ENCODE results near the gene ATP4B. TPM values are rescaled to one million over a fixed set of nuclear protein-coding genes. Genes with fewer than 3 reads are reported as not detected.
A peak's percentile ranks its signal among the peaks of the same experiment; 100 is the strongest.

ATP4B gene
- total RNA-seq, 1 donor from 2014 or later = not detected

GRCh38 chr13:113636266-113636963, 21.6 kb downstream of the ATP4B start:
- Mint-ChIP-seq H3K27ac (ENCODE audit: unreplicated experiment) (no peak overlapping the region), H3K27me3 (ENCODE audit: low read depth) (no peaks in the 10 kb centered on the region), H3K36me3 (ENCODE audit: low read depth) (peaks cover 61% of the 10 kb centered on the region), H3K4me1 (ENCODE audit: low read depth) (no peaks in the 10 kb centered on the region), H3K9me3 (ENCODE audit: low read depth) (no peaks in the 10 kb centered on the region), H3K4me3 (ENCODE audit: unreplicated experiment) (no peak overlapping the region)
- TF ChIP-seq CTCF (IDR thresholded peaks at IDR 0.05) = no peak
- DNase-seq (ENCODE audit: low spot score) = peak; percentile 59

- TF ChIP-seq CTCF (IDR thresholded peaks at IDR 0.05) = no peak
- Mint-ChIP-seq H3K4me3 (ENCODE audit: unreplicated experiment) (no peak overlapping the region), H3K4me1 (ENCODE audit: low read depth) (no peaks in the 10 kb centered on the region), H3K27ac (ENCODE audit: unreplicated experiment) (no peak overlapping the region), H3K27me3 (ENCODE audit: low read depth) (no peaks in the 10 kb centered on the region), H3K9me3 (ENCODE audit: low read depth) (no peaks in the 10 kb centered on the region), H3K36me3 (ENCODE audit: low read depth) (peaks cover 63% of the 10 kb centered on the region)
- DNase-seq (ENCODE audit: low spot score) = peak; percentile 66
These were observed 22.3 kb downstream of the ATP4B start for GRCh38 chr13:113635709-113636108.

- TF ChIP-seq CTCF (IDR thresholded peaks at IDR 0.05) = no peak
- Mint-ChIP-seq H3K4me3 (ENCODE audit: unreplicated experiment) (no peak overlapping the region), H3K27me3 (ENCODE audit: low read depth) (no peaks in the 10 kb centered on the region), H3K9me3 (ENCODE audit: low read depth) (no peaks in the 10 kb centered on the region), H3K36me3 (ENCODE audit: low read depth) (peaks cover 56% of the 10 kb centered on the region), H3K4me1 (ENCODE audit: low read depth) (no peaks in the 10 kb centered on the region), H3K27ac (ENCODE audit: unreplicated experiment) (no peak overlapping the region)
- no peak for DNase-seq (ENCODE audit: low spot score)
These were observed 23.0 kb downstream of the ATP4B start for GRCh38 chr13:113635048-113635420.

GRCh38 chr13:113634279-113635047, 23.5 kb downstream of the ATP4B start:
- Mint-ChIP-seq H3K36me3 (ENCODE audit: low read depth) (peaks cover 55% of the 10 kb centered on the region), H3K9me3 (ENCODE audit: low read depth) (no peaks in the 10 kb centered on the region), H3K4me1 (ENCODE audit: low read depth) (no peaks in the 10 kb centered on the region), H3K27ac (ENCODE audit: unreplicated experiment) (no peak overlapping the region), H3K27me3 (ENCODE audit: low read depth) (no peaks in the 10 kb centered on the region), H3K4me3 (ENCODE audit: unreplicated experiment) (no peak overlapping the region)
- DNase-seq (ENCODE audit: low spot score) = peak; percentile 26
- no peak for TF ChIP-seq CTCF (IDR thresholded peaks at IDR 0.05)

- no peak overlapping the region for H3K27ac Mint-ChIP-seq (ENCODE audit: unreplicated experiment)
- no peaks in the 10 kb centered on the region for H3K4me1 Mint-ChIP-seq (ENCODE audit: low read depth)
- no peaks in the 10 kb centered on the region for H3K9me3 Mint-ChIP-seq (ENCODE audit: low read depth)
- no peak overlapping the region for H3K4me3 Mint-ChIP-seq (ENCODE audit: unreplicated experiment)
- H3K27me3 Mint-ChIP-seq (ENCODE audit: low read depth) = no peaks in the 10 kb centered on the region
- DNase-seq (ENCODE audit: low spot score) = peak; percentile 69
- no peak for TF ChIP-seq CTCF (IDR thresholded peaks at IDR 0.05)
- H3K36me3 Mint-ChIP-seq (ENCODE audit: low read depth) = peaks cover 53% of the 10 kb centered on the region
These were observed 24.5 kb downstream of the ATP4B start for GRCh38 chr13:113633485-113633873.

Measured in chondrocyte (in vitro differentiated cells).